GM13977 (cell line): ENCODE data around the gene BRIP1.

ENCODE experiments used
- DNase-seq: peaks from one replicate; pipeline ENCODE4 v3.0.0; 2012; ENCODE audit warnings: low spot score
- in situ Hi-C: fragments of 300-500 bp; cut with MboI; formaldehyde crosslinking; loops from one replicate; pipeline ENCODE4 v1.12.0; 2022; ENCODE audit warnings: low sequenced_read_pairs, low pct_unique_long_range_greater_than_20kb, mixed read lengths, inconsistent platforms; ENCODE audit not compliant: unreplicated experiment
- TF ChIP-seq, protein P1 (sequence below): IDR thresholded peaks from 2 replicates; pipeline ENCODE4 v1.5.1; 2012; ENCODE audit warnings: mild to moderate bottlenecking, control low read depth; ENCODE audit not compliant: insufficient read depth; ENCODE audit errors: extremely low read depth, missing control alignments

BRIP1 gene

DNA sequence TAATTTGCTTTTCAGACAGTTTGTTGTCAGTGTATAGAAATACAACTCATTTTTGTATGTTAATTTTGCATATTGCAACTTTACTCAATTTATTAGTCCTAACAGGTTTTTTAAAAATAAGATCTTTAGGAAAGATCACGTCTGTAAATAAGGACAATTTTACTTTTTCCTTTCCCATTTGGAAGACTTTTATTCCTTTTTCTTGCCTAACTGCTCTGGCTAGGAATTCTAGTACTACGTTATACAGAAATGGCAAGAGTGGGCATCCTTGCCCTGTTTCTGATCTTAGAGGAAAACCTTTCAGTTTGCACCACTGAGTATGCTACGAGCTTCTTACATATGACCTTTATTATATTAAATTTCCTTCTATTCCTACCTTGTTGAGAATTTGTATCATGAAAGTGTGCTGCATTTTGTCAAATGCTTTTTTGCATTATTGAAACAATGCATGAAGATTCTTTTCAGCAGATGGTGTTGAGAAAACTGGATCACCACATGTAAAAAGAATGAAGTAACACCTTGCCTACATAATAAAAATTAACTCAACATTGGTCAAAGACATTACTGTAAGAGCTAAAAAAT is 113.4 kb downstream of the BRIP1 start:
- in situ Hi-C loops: no loop called here
- TF ChIP-seq, protein P1, sequence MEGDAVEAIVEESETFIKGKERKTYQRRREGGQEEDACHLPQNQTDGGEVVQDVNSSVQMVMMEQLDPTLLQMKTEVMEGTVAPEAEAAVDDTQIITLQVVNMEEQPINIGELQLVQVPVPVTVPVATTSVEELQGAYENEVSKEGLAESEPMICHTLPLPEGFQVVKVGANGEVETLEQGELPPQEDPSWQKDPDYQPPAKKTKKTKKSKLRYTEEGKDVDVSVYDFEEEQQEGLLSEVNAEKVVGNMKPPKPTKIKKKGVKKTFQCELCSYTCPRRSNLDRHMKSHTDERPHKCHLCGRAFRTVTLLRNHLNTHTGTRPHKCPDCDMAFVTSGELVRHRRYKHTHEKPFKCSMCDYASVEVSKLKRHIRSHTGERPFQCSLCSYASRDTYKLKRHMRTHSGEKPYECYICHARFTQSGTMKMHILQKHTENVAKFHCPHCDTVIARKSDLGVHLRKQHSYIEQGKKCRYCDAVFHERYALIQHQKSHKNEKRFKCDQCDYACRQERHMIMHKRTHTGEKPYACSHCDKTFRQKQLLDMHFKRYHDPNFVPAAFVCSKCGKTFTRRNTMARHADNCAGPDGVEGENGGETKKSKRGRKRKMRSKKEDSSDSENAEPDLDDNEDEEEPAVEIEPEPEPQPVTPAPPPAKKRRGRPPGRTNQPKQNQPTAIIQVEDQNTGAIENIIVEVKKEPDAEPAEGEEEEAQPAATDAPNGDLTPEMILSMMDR: no peak
- DNase-seq: no peak

DNA sequence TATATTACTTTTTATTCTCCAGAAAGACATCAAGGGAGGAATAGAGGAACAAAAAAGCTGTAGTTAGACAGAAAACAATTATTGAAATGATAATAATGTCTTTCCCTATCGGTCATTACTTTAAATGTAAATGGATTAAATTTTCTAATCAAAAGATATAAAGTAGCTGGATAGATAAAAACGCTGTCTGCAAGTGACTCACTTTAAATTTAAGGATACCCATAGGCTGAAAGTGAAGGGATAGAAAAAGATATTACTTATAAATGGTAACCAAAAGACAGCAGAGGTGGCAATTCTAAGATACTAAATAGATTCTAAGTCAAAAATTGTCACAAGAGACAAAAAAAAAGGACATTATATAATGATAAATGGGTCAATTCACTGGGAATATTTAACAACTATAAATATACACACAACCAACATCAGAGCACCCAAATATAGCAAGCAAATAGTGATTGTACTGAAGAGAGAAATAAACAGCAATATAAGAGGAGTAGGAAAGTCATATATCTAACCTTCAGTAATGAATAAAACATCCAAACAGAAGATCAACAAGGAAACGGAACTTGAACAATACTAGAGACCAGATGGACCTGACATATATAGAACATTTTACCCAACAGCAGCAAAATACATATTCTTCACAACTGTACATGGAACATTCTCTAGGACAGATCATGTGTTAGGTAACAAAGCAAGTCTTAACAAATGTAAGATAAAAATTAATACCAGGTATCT is 116.9 kb downstream of the BRIP1 start:
- DNase-seq: no peak
- in situ Hi-C loops: no loop called here
- TF ChIP-seq, protein P1: no peak

DNA sequence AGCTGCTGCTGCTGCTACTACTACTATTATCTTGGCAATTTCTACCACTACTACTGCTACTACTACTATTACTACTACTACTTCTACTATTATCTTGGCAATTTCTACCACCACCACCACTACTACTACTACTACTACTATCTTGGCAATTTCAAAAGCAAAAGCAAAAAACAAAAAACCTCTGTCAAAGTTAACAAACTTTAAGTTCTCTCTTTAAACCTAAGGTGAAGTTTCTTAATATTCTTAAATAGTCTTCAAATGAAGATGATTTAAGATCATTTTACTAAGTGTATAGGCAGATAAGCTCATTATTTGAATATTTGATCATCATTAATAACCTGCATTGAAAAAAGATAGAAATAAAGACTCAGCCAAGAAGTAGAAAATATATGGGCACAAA is 118.5 kb downstream of the BRIP1 start:
- TF ChIP-seq, protein P1: no peak
- in situ Hi-C loops: no loop called here

DNA sequence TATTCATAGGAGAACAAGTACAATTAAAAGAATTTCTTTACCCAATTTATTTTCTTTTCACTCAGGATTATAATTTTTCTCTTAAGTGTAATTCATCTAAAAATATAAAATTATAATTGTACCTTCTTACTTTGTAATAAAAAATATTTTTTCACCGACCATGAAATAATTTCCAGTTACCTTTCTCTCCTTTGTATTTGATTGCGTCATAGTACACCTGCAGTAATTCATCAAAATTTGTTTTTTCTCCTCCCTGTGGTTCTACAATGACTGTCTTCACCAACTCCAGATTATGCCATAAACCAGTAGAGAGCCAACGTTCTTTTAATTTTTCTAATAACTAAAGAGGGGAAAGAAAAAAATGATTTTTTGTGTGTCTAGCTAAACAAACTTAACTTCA is 119.1 kb downstream of the BRIP1 start:
- no peak for DNase-seq
- in situ Hi-C loops: no loop called here
- TF ChIP-seq, protein P1: no peak

More for the DNA sequence above, 118.5 kb downstream of the BRIP1 start:
- DNase-seq: no peak

DNA sequence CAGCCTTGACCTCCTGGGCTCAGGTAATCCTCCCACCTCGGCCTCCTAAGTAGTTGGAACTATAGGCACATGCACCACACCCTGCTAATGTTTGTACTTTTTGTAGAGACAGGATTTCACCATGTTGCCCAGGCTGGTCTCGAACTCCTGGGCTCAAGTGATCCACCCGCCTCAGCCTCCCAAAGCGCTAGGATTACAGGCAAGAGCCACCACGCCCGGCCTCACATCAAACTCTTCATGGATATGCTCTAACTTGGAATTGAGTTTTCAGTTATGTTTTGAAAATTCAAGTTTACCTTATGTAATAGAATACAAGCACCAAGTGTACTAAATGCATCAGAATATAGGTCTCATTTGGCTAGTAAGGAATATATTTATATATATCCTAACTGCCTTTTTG is 119.6 kb downstream of the BRIP1 start:
- TF ChIP-seq, protein P1: no peak
- no peak for DNase-seq
- in situ Hi-C loops: no loop called here

DNA sequence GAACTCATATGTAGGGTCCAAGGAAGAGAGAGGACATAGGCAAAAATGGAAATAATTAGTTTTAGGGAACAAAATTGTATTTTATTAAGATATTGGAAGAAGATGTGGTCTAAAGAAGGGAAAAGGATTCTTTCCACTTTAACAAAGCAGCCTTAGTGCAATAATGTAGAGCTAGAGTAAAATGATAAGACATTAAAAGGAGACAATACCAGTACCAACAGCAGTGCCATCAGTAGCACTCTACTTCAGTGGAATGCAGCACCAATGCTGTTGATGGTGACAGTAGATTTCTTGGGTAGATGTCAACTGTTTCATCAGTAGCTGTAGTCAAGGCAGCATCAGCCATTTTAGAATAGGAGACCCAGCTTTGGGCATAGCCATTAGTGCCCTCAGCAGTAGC is 124.3 kb downstream of the BRIP1 start:
- TF ChIP-seq, protein P1: no peak
- in situ Hi-C loops: no loop called here
- no peak for DNase-seq
